HEK293 (cell line): ENCODE results near the gene PEPD.

Experiments used
- BCL11A ChIP-seq: fragments of 450-650 bp; formaldehyde crosslinking; IDR thresholded peaks from 2 replicates; pipeline ENCODE4 v1.5.1; 2016; ENCODE audit warnings: low read depth, missing biosample characterization, missing genetic modification characterization
- CTCF ChIP-seq: fragments of 450-650 bp; formaldehyde crosslinking; IDR thresholded peaks from 2 replicates; pipeline ENCODE4 v1.5.1; 2016; ENCODE audit warnings: missing biosample characterization, missing genetic modification characterization
- REPIN1 ChIP-seq: fragments of 450-650 bp; formaldehyde crosslinking; IDR thresholded peaks from 2 replicates; pipeline ENCODE4 v1.5.1; 2017; ENCODE audit warnings: missing biosample characterization, missing genetic modification characterization, low read depth
- REST ChIP-seq: fragments of 450-650 bp; formaldehyde crosslinking; IDR thresholded peaks from 2 replicates; pipeline ENCODE4 v1.5.1; 2016; ENCODE audit warnings: missing biosample characterization, missing genetic modification characterization
- ZBTB21 ChIP-seq: fragments of 450-650 bp; formaldehyde crosslinking; IDR thresholded peaks from 2 replicates; pipeline ENCODE4 v1.5.1; 2017; ENCODE audit warnings: missing biosample characterization, missing genetic modification characterization
- ZBTB8A ChIP-seq: fragments of 450-650 bp; formaldehyde crosslinking; IDR thresholded peaks from 2 replicates; pipeline ENCODE4 v1.5.1; 2016; ENCODE audit warnings: missing biosample characterization, missing genetic modification characterization
- ZNF274 ChIP-seq, 2 experiments: fragments of 200-500 bp in 1 of 2; fragments of 450-650 bp in 1 of 2; sonication (Bioruptor generic) in 1 of 2; formaldehyde crosslinking in 1 of 2; IDR thresholded peaks; 2 replicates each; pipeline versions ENCODE4 v1.5.1 to v1.6.1; 2014 to 2016; ENCODE audit warnings: borderline replicate concordance in 1 of 2, inconsistent platforms in 1 of 2, low read length in 1 of 2, missing biosample characterization in 1 of 2, missing genetic modification characterization in 1 of 2
- ZNF350 ChIP-seq: fragments of 450-650 bp; formaldehyde crosslinking; IDR thresholded peaks from 2 replicates; pipeline ENCODE4 v1.5.0; 2017; ENCODE audit warnings: missing biosample characterization, mild to moderate bottlenecking, missing genetic modification characterization
- ZNF629 ChIP-seq: fragments of 450-650 bp; formaldehyde crosslinking; IDR thresholded peaks from 2 replicates; pipeline ENCODE4 v1.5.1; 2017; ENCODE audit warnings: missing biosample characterization, missing genetic modification characterization
- ZNF76 ChIP-seq: fragments of 450-650 bp; formaldehyde crosslinking; IDR thresholded peaks from 2 replicates; pipeline ENCODE4; 2016; ENCODE audit warnings: low read depth, missing biosample characterization, missing genetic modification characterization, borderline replicate concordance
- ZSCAN30 ChIP-seq: fragments of 450-650 bp; IDR thresholded peaks from 2 replicates; pipeline ENCODE4 v1.5.1; 2018; ENCODE audit warnings: missing biosample characterization, mild to moderate bottlenecking, missing genetic modification characterization, moderate library complexity

- no peak for TF ChIP-seq ZBTB21 (tag by site-specific recombination)
- no peak for TF ChIP-seq CTCF (tag by site-specific recombination)
- TF ChIP-seq ZNF76 (tag by site-specific recombination), result no peak
- no peak for TF ChIP-seq ZBTB8A
- no peak for TF ChIP-seq ZNF350 (tag by site-specific recombination)
- TF ChIP-seq ZNF274 (IDR thresholded peaks at IDR 0.05; ENCODE audit: low read length), result no peak
- no peak for TF ChIP-seq ZNF274 (tag by site-specific recombination; IDR thresholded peaks at IDR 0.05; ENCODE audit: borderline replicate concordance)
- no peak for TF ChIP-seq BCL11A (tag by site-specific recombination)
- TF ChIP-seq ZSCAN30, result no peak
- TF ChIP-seq REPIN1 (tag by site-specific recombination), result no peak
- no peak for TF ChIP-seq REST (tag by site-specific recombination)
- no peak for TF ChIP-seq ZNF629 (tag by site-specific recombination)
These were observed 143.8 kb downstream of the PEPD start for GRCh38 chr19:33377586-33378475.
